NCI-H2081 (cell line): ENCODE measurements around the gene PYROXD2.
"Not testable (repeated sequence)": the region's sequence is repeated elsewhere in the genome, so short reads cannot be mapped to it uniquely, and the experiment has no call there.

ENCODE experiments used
- DNase-seq, 2 experiments: peaks; one replicate each; lab custom pipeline; 2025; lab: John Stamatoyannopoulos, UW

The PYROXD2 gene

GRCh38 chr10:98390406-98390805 lies 24.6 kb downstream of the PYROXD2 start:
- no peak for DNase-seq

DNA sequence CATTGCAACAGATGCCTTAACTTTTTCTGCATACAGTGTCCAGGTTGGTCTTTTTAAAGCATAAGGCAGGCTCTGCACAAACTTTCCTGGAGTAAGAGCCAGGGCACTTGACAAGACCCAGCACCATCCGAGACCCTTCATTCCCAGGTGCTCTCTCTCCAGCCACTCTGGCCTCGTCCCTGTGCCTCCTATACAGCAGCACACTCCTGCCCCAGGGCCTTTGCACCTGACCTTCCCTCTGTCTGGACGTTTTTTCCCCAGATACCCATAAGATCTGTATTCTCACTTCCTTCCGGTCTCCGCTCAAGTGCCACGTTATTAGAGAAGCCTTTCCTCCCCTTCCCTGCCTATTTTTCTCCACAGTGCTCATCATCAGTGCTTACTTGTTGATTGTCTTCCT lies 25.6 kb downstream of the PYROXD2 start:
- DNase-seq, result no peak

DNA sequence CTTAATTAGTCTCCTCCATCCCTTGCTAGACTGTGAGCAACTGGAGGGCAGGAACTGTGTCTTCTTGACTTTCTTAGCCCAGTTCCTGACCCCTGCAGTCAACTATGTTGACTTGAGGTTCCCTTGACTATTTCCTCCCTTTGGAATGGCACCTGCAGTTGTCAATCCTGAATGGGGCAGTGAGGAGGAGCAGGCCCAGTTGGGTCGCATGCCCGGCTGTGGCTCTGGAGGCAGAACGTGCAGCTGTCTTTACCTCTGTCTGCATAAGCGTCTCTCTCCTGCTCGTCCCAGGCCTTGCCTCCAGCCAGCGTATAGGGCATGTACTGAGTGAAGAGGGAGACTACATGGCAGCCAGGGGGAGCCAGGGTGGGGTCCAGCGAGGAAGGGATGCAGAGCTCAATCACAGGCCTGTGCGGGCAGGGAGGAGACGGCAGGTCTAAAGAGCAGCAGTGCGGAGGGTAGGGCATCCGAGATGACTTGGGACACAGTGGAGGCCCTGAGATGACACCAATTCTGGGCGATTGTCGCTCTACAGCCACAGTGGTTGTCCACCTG lies 26.8 kb downstream of the PYROXD2 start:
- no peak for DNase-seq

DNA sequence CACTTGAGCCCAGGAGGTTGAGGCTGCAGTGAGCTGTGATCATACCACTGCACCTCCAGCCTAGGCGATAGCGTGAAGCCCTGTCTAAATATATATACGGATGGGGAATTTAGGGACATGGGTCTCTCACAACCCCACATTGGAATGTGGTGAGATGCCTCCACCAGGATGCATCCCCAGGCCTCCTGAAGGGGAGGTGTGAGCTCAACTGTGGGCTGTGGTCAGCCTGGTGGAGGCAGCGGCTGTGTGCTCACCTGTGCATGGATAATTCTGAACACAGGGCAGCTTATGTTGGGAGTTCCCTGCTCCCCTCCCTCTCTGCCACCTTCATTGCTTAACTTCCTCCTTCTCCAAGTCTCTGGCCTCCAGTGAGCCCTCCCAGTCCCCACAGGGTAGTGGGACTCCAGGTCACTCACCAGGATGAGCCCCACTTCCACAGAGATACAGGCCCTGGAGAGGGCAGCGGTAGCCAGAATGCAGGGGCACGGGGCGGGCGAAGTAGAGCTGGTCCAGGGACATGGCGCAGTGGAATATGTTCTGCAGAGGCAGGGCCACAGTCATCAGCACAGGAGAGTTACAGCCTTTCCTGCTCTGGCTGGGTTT lies 30.4 kb downstream of the PYROXD2 start:
- DNase-seq, result no peak

- DNase-seq, result no peak
Measured at GRCh38 chr10:98383869-98384268, 31.1 kb downstream of the PYROXD2 start.

DNA sequence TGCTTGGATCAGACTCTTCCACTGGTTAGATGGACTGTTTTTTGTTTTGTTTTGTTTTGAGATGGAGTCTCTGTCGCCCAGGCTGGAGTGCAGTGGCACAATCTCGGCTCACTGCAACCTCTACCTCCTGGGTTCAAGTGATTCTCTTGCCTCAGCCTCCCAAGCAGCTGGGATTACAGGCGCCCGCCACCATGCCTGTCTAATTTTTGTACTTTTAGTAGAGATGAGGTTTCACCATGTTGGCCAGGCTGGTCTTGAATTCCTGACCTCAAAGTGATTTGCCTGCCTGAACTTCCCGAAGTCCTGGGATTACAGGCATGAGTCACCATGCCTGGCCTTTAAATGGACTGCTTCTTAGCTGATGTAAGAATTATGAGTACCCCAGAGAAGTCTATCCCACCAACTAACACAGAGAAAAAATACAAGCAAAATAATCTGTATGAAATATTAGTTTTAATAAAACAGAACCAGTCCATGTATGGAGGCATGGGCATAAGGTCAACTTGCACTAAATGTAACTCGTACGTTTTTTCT lies 31.8 kb downstream of the PYROXD2 start:
- not testable (repeated sequence) for DNase-seq

DNA sequence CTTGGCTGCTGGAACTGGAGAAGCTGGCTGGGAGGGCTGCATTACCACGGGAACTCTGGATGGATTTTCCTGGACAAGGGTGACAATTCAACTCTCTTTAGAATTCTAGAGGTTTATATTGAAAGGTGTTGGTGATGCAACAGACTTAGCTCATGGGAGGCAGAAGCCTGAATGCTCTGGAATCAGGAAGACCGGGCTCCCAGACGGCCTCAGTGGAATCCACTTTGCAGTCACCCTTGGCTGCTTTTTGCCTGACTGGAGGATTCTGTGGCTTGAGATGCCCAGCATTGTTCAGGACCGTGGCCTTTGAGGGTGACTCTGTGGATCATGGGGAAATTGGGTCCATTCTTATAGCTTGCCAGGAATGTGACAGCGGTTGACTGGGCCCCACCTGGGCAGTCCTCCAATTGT lies 32.3 kb downstream of the PYROXD2 start:
- DNase-seq, result no peak

DNA sequence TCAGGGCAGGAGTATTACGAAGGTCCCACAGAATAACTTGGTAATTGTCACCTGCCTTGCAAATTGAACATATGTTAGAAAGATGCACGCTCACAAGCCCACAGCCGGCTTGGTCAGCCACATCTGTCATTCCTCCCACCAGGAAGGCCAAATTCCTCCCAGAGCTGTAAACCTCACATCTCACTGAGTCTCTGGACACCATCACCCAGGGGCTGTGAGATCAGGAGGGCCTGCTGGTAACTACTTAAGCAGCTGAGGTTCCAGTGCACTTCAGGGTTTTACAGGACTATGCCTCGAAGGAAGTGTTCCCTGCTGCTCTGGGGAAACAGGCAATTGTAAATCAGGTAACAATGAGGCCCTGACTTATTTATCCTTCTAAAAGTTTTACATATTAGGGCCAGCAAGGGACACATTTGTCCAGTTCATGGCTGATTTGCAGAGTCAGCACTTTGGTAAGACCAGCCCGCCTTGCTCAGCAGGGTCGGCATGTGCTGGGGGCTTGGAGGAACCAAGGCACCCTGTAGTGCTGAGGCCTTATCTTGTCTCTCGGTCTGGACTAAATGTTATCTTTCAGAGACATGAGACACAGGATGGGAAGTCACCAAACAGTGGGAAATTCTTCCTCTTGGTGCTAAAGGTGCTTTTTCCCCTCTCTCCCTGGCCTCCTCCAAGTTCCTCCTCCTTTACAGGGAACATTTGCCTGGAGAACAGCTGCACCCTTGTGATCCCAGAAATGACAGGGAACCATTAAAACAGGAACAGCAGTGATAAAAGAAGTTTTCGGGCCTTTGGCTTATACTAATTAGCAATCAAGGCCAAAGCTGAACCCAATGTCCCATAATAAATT lies 34.3 kb downstream of the PYROXD2 start:
- DNase-seq, result no peak

GRCh38 chr10:98378722-98379121 lies 36.3 kb downstream of the PYROXD2 start:
- no peak for DNase-seq

- DNase-seq, result no peak
Measured at GRCh38 chr10:98377536-98377935, 37.4 kb downstream of the PYROXD2 start.

DNA sequence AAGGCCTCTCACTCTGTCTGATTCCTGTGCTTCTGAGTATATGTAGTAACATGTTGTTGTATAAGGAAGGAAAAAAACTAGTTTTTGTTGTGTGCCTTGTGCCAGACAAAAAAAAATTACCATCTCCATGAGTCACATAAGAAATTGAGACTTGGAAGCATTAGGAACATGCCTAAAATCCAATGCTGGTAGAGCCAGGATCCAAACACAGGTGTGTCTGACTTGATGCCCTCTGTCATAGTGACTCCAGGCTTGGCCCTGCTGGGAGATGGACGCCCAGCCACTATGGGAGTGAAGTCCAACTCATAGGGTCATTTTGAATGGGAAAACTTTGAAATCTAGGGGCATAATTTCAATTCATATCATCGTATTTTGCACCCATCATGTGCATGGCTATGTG lies 38.0 kb downstream of the PYROXD2 start:
- DNase-seq, result no peak

GRCh38 chr10:98376485-98376884 lies 38.5 kb downstream of the PYROXD2 start:
- no peak for DNase-seq

- DNase-seq, result peak in 1 of 2 experiments; percentile 2
Measured at GRCh38 chr10:98374217-98374985, 40.6 kb downstream of the PYROXD2 start.

DNA sequence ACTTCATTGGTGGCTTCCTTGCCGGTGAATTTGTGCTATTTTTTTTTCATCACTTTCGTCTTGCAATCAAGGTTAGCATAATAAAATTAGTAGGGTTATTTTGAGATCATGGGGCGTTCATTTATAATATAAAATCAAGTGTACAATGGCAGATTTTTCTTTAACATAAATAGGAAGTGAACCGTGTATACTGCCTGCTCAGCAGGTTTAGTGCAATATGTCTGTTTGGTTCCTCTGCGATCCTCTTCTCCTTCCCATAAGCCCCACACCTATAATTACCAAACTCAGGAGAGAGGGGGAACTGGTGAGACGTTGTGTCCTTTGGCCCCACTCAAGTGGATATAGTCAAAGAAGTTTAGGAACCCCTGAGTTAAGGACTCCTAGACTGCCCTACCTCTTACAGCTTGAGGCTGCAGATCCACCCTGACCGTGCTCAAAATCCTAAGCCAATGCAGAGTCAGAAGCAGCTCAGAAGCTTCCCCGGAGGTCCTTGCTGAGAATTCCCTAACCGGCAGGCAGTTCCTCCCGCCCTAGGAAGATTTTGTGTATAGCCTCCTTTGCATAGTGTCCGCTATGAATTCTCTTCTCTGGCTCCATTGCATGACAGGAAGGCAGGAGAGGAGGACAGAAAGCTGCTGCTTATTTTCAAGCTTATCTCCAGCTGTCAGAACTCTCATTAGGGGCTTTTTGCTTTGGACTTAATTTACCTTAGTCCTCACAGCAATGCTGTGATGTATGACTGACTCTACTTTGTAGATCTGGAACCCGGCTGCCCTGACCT lies 41.5 kb downstream of the PYROXD2 start:
- DNase-seq, result no peak

DNA sequence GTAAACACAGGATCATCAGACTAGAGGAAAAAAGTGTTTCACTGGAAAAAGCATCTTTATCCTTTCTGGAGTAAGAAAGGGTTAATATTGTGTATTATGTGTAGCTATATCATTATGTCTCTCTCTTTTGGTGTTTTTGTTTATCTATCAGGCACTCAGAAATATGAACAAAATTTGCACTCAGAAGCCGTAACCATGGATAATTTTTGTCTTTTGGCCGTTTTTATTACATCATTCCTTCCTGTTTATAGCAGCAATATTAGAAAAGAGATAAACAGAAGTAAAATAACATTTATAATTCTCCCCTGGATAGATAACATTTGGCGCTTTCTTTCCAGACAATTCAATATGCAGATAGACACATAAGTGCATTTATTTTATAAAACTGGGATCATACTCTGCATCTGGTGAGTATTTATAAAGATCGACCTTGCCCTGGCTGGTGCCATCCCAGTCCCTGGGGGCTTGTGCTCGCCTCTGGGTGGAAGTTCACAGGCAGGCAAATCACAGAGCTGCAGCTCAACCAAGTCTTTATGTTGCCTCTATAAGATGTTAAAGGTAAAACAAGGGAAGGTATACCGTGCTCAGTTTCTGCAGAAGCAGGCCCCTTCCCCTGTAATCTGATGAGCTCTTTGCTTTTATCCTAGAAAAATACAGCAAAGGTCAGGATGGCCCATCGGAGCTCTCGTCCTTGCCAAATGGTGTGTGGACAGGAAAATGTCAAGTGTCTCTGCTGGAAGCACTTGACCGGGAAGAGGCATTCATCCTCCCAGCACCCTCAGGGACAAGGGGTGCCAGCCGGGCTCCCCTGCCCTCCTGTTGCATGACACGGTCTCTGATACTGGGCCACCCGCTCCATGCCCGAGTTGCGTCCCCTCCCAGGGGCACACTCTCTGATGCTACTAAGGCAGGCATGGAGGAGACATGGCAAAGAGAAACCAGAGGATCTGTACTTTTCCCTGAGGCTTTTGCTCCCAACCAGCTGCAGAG lies 43.9 kb downstream of the PYROXD2 start:
- no peak for DNase-seq

DNA sequence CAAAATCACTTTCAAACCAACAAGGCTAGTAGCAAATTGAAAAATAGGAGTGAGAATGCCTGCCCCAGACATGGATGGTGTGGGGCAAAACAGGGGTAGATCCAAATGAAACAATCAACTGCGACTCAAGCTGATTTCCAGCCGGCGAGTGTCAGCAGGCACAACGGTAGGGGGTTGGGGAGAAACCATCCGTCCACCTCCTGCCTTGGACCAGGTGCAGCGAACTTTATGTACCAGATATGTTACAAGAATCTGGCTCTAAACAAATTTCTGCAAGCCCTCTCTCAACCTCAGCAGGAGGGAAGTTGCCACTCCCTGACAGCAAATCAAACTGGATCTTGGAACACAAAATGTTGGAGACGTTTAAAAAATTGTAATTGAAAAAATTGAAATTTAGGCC lies 45.2 kb downstream of the PYROXD2 start:
- no peak for DNase-seq

DNA sequence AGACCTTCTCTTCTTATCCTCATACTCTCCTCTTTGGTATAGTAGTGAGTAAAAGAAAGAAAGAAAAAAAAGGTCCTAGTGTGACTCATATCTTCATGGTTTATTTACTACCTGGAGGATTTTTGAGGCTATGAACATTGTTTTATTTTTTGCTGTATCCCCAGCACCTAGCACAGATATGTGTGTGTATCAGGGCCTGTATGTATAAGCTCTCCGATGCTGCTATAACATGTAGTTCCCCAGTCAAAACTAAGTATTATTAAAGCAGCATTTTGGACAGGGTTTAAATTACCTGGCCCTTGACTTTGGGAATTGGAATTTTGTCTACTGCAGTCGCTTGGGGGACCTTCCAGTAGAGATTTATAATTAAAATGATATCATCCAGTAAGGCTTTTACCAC lies 46.3 kb downstream of the PYROXD2 start:
- DNase-seq, result no peak

DNA sequence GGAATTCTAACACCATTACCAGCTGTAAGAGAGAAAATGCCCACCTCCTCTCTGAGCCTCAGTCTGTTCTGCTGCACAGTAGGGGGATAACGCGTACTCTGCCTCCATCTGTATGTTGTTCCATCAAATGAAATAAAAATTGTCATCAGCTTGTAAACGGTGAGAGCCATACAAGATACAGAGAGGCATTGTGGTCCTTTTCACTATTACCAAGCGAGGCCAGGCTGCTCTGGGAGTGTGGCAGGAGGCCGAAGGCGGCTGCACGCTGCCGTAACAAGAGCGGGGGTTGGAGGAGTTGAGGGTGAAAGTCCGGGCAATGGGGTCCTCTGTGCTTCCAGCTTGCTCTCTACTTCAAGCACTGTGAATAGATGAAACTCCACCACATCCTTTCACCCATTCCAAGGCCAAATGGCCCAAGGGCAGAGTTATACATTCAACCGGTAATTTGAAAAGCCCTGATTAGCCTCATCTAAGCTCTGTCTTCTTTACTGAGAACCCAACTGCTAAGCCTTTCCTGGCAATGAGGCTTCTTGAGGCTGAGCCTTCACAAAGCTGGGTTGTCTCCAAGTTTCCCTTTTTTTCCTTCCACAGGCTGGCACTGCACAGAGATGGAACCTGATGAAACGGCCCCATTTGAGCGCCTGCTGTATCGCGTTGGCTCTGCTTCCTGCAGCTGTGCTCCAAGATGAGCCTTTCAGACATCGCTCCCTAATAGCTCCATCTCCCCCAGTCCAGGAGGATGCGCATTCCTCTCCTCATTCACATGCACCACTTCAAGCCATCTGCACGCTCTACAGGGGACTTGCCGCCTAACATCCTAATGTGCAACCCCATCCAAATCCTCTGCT lies 47.2 kb downstream of the PYROXD2 start:
- DNase-seq, result no peak

DNA sequence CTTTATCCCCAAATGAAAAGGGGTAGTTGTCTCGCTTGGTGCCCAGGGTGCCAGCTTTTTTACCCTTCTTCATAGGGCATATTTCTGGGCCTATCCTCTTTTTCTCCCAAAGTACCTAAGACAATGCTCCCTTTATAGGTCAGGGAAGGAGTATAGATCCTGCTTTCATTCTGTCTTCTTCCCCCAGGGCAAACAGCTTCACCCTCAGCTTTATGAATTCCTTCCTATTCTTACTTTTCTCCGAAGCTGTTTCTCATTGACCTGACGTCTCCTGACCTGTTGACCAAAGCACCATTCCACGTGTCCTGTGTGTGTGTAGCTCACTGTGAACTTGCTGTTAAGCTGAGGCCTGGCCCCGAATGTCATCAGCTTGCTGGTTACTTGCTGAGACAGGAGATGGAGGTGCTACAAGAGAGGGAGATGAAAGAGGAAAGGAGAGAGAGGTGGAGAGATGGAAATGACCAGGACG lies 48.9 kb downstream of the PYROXD2 start:
- DNase-seq, result no peak
